GM20431 (cell line): ENCODE data around the gene SEMA6D.

Experiments
- in situ Hi-C: fragments of 300-500 bp; cut with MseI, MboI; formaldehyde crosslinking; loops from one replicate; pipeline ENCODE4 v1.15.0; 2020; ENCODE audit warnings: low sequenced_read_pairs; ENCODE audit not compliant: unreplicated experiment

The SEMA6D gene

GRCh38 chr15:47773143-47773542, 55.8 kb downstream of the SEMA6D start:
- in situ Hi-C loops: no loop called here

- in situ Hi-C loops: no loop called here
Measured at GRCh38 chr15:47778263-47778770, 61.0 kb downstream of the SEMA6D start.

GRCh38 chr15:47780971-47781370, 63.7 kb downstream of the SEMA6D start:
- in situ Hi-C loops: no loop called here

GRCh38 chr15:47781527-47781926, 64.2 kb downstream of the SEMA6D start:
- in situ Hi-C loops: no loop called here

GRCh38 chr15:47784820-47785219, 67.5 kb downstream of the SEMA6D start:
- in situ Hi-C loops: no loop called here

- in situ Hi-C loops: no loop called here
Measured at GRCh38 chr15:47786371-47786770, 69.1 kb downstream of the SEMA6D start.

- in situ Hi-C loops: no loop called here
Measured at GRCh38 chr15:47787875-47788274, 70.6 kb downstream of the SEMA6D start.

GRCh38 chr15:47788685-47789084, 71.4 kb downstream of the SEMA6D start:
- in situ Hi-C loops: no loop called here

GRCh38 chr15:47791161-47791560, 73.9 kb downstream of the SEMA6D start:
- in situ Hi-C loops: no loop called here

GRCh38 chr15:47792231-47792630, 74.9 kb downstream of the SEMA6D start:
- in situ Hi-C loops: no loop called here

GRCh38 chr15:47794252-47794914, 77.1 kb downstream of the SEMA6D start:
- in situ Hi-C loops: no loop called here

- in situ Hi-C loops: no loop called here
Measured at GRCh38 chr15:47795864-47796263, 78.6 kb downstream of the SEMA6D start.

GRCh38 chr15:47796339-47796738, 79.0 kb downstream of the SEMA6D start:
- in situ Hi-C loops: no loop called here

- in situ Hi-C loops: no loop called here
Measured at GRCh38 chr15:47796830-47797229, 79.5 kb downstream of the SEMA6D start.

- in situ Hi-C loops: loop anchor here (25.0 kb wide), 1 partner anchor 89 kb away; the partner anchor contains the start of gene SEMA6D
Measured at GRCh38 chr15:47801522-47801921, 84.2 kb downstream of the SEMA6D start.

- in situ Hi-C loops: loop anchor here (25.0 kb wide), 1 partner anchor 90 kb away; the partner anchor contains the start of gene SEMA6D
Measured at GRCh38 chr15:47802216-47802615, 84.9 kb downstream of the SEMA6D start.

GRCh38 chr15:47803767-47804166, 86.5 kb downstream of the SEMA6D start:
- in situ Hi-C loops: loop anchor here (25.0 kb wide), 1 partner anchor 91 kb away; the partner anchor contains the start of gene SEMA6D

GRCh38 chr15:47804733-47805132, 87.4 kb downstream of the SEMA6D start:
- in situ Hi-C loops: loop anchor here (25.0 kb wide), 1 partner anchor 92 kb away; the partner anchor contains the start of gene SEMA6D

GRCh38 chr15:47806008-47806407, 88.7 kb downstream of the SEMA6D start:
- in situ Hi-C loops: loop anchor here (25.0 kb wide), 1 partner anchor 94 kb away; the partner anchor contains the start of gene SEMA6D

GRCh38 chr15:47811172-47811571, 93.9 kb downstream of the SEMA6D start:
- in situ Hi-C loops: loop anchor here (25.0 kb wide), 1 partner anchor 99 kb away; the partner anchor contains the start of gene SEMA6D

- in situ Hi-C loops: loop anchor here (25.0 kb wide), 1 partner anchor 100 kb away; the partner anchor contains the start of gene SEMA6D
Measured at GRCh38 chr15:47812470-47812999, 95.2 kb downstream of the SEMA6D start.
